ENCODE results near the gene NAALADL2.

Gene NAALADL2

DNA sequence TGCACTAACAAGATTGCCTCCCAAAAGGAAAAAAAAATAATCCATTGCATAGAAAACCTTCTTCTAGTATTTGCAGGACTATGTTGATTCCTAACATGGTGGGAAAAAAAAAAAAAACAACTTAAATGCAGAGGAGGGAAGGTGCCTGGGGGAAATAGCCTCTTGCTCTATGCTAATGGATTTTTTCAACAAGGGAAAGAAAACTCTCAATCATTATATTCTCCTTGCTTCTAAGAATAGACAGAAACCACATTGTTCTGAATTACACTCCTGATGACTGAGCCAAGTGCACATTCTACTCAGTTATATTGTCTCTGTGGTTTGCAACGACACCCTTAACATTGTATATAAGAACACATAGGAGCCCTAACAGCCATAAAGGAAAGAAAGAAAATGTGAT is 760.2 kb downstream of the NAALADL2 start:
- no peak for DNase-seq

DNA sequence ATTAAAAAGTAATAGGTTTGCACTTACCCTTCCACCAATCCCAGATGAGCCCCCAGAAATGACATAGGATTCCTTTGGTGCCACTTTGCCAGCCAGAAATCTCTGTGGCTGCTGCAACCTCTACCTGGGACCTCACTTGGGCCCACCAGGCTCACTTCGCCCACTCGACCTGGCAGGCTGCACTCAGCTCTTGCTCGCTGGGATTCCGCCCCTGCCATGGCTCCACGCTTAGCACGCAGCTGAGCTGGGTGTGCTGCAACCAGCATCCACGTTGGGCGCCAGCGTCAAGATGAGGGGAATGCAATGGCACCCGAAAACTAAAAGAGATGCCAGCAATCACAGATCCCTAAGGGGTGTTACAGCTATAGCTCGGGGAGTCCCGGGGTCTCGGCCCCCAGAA is 761.0 kb downstream of the NAALADL2 start:
- DNase-seq, result no peak

- DNase-seq, result no peak
These were observed 761.4 kb downstream of the NAALADL2 start for GRCh38 chr3:175620532-175620931.

GRCh38 chr3:175640958-175641357 is 781.8 kb downstream of the NAALADL2 start:
- no peak for DNase-seq

DNA sequence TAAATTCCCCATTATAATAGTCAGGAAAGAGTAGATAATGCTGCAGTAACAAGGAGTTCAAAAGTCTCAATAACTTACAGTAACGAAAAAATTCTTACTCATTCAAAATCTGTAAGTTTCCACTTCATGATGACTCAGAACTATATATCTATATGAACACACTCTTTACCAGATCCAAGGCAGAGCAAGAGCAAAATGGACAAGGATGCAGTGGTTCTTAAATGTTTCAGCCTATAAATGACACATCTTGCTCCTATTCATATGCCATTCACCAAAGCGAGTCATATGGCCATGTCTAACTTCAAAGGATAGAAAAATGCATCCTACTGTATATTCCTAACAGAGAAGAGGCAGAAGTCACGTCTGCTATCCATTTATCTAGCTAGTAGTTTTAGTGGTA is 787.7 kb downstream of the NAALADL2 start:
- no peak for DNase-seq

GRCh38 chr3:175648899-175649298 is 789.8 kb downstream of the NAALADL2 start:
- DNase-seq, result no peak

DNA sequence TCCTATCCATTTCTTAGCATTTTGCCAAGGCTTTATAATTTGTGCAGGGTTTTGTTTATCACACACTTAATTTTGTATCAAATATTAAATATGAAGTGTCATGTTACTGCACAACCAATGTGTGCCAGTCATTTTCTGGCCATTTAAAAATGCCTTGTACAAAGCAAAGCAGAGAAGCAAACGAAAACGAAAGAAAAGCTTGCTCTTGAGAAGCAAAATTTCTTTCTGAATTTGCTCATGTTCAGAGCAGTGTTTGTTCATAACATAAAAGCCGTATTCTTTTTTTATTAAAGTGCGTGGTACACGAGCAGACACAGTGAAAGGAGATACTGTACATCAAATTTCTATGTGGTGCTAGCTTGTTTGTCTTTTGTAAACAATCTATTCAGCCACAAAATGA is 792.6 kb downstream of the NAALADL2 start:
- no peak for DNase-seq

DNA sequence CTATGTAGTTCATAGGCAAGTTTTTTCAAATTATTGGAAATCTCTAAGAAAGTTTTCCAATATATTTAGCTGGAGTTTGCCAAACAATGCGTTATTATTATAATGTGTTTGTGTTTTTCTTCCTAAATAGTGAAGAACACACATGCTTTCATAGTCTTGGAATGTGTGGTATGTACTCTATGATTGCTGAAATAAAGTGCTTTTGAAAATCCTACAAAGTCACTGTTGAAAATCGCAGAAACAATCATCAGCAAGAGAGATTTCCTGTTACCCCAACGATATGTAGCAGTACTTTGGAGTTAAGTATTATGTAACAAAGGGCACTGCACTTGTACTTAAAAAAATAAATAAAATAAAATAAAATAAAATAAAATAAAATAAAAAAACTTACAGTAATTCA is 796.2 kb downstream of the NAALADL2 start:
- DNase-seq, result no peak

GRCh38 chr3:175656461-175656860 is 797.3 kb downstream of the NAALADL2 start:
- DNase-seq, result no peak

DNA sequence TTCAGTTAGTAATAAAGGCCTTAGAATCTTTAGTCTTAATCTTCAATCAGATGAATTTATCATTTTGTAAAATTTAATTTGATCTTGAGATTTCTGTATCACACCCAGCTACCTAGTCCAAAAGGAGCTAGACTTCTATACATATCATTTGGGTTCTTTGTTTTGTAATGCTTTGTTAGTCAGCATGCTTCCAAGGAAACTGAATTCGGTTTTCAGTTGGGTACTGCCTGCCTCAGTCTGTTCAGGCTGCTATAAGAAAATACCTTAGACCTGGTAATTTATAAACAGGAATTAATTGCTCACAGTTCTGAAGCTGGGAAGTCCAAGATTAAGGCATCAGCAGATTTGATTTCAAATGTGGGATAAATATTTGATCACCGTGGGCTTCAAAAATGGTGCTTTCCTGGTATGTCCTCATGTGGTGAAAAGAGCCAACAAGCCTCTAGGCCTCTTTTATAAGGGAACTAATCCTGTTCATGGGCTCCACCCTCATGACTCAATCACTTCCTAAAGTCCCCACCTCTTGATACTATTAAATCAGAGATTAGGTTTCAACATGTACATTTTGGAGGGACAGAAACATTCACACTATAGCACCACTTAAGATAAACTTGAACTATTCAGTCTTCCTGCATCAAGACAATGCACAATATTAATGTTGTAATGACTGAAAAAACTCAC is 800.7 kb downstream of the NAALADL2 start:
- no peak for DNase-seq

DNA sequence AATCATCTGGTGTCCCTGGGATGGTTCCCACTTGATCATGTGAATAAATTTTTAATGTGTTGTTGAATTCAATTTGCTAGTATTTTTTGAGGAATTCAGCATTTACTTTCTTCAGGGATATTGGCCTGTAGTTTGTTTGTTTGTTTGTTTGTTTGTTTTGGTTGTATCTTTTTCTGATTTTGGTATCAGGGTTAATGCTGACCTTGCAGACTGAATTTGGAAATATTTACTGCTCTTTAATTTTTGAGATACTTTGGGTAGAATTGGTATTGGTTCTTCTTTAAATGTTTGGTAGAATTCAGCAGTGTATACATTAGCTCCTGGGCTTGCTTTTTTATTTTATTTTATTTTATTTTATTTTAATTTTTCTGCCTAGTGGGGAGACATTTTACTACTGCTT is 803.7 kb downstream of the NAALADL2 start:
- no peak for DNase-seq

DNA sequence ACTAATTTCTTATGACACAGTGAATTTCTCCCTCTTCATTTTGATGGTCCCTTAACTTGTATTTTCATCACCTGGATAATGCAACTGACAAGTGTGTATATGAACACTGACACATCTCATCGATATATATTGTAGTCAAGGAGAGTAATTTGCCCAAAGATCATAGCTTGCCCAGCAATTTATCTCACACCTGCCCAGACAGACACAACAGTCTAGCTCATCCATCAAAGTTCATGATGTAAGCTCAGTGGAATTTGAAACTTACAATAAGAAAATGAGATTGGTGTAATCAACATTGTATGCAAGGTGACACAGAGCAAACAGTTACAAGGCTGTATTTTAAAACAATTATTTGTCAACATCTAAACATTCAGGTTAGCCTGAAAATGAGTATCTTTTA is 805.8 kb downstream of the NAALADL2 start:
- no peak for DNase-seq

DNA sequence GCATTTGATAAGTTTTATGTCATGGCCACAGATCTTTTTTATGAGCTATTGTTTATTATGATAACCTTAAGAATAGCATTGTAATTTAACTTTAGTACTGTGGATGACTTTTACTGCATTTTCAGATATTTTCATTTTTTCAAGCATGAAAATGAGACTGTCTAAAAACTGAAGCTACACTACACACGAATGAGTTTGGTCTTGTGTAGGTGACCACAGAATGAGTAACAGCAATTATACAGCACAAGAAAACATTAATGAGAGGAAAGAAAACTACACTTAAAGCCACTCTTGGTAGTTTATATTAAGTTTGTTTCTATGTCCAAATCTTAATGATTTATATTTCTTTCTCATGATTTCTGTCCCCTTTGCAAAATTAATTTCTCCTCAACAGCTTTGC is 809.2 kb downstream of the NAALADL2 start:
- no peak for DNase-seq

DNA sequence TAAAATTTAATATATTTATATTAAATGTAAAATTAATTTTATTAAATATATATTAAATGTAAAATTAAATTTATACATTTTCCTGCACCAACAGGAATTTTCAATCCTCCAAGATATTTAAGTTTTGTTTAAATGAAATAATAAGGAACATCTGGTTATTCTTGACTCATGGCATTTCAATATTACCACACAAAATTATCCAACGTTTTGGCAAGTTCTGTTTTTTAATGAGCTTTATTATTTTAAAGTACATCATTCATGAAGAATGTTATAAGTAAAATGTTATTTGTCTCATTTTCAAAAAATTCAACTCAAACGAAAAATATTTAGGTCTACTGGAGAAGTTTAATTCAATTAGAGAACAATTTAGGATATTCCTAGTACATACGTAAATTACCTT is 811.4 kb downstream of the NAALADL2 start:
- no peak for DNase-seq

DNA sequence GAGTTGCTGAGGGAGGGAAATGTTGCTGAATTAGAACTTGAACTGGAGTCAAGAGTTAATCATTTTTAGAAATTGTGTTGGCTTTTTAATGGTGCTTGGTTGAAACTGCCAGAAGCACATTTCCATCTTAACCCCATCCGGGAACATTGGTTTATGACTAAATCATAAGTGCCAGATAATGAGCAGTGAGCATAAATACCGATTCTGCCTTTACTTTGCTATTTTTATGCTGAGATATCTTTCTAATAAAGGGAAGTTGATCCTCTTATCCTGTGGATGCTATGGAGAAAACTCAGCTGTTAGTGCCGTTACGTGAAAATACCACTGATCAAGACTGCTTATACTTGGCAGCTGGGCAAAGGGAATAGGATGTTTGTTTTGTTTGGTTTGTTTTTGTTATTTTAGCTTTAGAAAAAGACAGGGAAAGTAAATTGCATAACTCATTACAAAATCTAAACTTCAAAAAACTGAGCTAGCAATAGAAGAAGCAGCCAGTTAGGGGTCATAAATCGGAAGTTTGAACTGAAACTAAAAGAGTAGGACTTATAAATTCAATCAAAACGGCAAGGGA is 813.1 kb downstream of the NAALADL2 start:
- DNase-seq, result no peak

DNA sequence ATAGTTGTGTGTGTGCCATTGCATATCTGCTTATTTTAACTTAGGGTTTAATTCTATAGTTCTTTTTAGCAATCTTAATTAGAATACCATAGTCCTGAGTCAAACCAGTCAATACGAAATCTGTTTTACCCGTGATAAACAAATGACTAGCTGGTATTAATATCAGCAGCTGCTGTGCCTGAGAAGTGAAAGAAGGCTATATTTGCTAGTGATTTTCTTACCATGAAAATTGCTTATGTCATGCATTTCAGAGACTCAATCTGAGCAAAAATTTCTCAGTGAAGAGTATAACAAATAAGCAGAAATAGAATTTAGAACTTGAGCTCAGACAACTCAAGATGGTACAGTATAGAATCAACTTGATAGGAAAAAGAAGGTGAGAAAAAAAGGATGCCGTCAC is 820.4 kb downstream of the NAALADL2 start:
- no peak for DNase-seq

DNA sequence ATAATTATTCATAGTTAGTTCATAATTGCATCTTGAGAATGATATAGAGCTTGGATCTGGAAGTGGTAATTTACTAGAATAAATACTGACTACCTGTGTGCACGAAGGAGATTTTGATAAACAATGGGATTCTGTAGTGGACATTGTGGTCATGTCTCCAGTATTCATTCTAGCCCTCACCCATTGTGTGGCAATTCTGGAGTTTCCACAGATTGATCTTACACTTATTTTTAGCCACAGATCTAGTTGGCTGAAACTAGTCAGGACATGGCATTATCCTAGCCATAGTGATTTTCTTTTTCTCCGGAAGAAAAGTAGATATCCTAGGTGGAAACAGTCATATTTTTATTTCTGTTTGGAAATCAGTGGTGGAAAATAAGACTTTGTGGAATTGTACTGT is 833.1 kb downstream of the NAALADL2 start:
- no peak for DNase-seq

GRCh38 chr3:175695251-175695650 is 836.1 kb downstream of the NAALADL2 start:
- DNase-seq, result no peak

DNA sequence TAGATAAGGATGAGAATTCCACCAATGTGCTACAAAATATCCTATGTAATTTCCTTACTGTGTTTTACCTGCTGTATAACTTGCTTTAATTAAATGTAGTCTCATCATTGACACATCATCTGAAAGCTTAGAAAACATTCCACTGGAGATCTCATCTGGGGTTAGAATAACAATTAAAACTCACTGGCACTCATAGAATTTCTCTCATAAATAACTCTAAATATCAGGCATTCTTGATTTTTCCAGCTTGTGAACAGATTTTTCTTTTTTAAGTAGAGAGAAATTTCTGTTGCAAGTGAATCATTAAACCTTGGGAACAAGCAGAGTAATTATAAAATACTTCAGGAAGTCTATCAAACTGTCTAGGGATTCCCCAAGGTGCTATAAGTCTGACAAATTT is 843.8 kb downstream of the NAALADL2 start:
- no peak for DNase-seq

DNA sequence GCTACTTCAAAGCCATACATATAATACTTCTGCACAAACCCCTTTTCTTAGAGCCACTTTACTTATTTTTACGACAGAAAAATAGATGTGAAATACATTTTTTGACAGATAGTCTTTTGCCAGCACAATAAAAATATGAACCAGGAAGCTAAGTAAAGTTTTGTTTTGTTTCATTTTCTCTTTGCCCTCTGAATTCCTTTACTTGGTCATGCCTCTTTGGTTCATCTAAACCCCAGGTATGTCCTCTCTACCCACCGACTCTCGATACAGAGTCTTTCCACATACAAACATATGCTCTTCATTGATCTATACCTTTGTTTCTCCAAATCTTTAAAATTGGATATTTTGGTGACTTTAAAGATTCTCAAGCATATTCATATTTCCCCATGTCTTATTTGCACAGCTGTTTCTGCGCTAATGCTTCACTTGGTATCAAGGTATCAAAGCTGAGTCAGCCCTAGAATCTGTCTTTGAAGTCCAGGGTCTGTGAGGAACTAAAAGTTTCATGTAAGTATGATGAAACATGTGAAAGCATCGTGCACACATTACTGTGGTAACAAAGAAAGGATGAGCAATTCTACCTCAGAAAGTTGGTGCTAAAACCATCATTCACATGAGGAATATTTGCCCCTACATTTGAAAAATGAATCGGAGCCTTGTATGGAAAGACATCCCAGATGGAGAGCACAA is 845.4 kb downstream of the NAALADL2 start:
- no peak for DNase-seq

DNA sequence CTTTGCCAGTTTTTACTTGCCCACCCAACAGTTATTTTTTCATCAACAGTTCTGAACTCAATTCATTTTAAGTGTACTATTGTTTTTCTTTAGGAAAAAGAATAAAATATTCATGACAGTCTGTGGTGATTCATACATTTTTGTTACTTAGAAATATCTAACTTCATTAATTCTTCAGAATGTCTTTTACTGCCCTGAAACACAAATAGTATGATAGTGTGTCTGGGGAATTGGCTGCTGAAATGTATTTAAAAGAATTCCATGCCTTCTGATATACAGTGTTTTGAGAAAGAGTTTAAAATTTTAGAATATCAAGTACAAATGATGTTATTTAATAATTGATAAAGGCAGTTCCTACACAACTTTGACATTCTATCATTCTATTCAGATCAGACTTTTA is 854.1 kb downstream of the NAALADL2 start:
- no peak for DNase-seq

DNA sequence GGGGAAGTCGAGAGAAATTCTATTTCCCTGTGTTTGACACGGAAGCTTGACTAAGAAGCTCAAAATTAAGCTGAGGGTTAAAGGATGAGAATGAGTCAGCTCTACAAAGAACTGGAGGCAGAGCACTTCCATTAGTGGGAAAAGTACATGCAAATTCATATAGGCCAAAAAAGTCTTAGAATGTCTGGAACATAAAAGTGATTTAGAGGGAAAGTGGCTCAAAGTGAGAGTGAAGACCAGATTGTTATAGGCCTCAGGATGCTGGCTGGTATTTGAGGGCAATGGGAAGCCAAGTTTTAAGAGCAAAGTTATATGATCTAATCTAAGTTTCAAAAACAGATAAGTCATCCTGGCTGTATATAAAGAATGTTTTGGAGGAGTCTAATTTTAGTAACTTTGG is 857.3 kb downstream of the NAALADL2 start:
- DNase-seq, result no peak

DNA sequence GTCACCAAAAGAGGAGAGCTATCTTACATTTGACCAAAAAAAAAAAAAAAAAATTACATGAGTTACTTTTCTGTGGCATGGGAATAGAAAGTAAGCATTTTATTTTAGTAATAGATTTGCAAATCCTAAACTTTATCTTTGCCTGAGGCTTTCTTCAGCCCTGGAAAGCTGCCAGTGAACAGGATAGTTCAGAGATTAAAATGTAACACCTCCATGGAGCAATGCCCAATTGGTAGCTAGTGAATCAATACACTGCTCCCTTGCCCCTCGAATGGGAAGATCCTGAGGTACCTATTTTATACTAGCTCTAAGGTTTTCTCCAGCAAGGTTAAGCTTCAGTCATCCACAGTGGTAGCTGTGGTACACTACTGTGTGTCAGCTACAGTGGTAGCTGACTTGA is 867.1 kb downstream of the NAALADL2 start:
- no peak for DNase-seq

DNA sequence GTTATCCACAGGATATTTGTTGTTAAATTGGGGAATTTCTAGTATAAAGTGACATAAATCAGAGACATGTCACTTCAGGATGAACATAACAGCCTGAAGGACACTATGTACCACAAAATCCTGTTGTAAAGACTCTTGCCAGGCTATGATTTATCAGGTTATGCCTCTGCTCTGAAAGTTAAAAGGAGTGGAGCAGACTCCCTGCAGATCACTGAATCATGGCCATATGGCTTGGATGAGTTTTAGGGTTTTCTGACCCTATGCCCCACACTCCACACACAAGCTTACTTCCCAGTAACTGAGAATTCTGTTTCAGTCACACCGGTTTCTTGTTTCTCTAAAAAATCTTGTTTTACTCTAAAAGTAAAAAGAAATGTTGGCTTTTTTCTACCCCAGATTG is 869.4 kb downstream of the NAALADL2 start:
- DNase-seq, result no peak

GRCh38 chr3:175729466-175729865 is 870.3 kb downstream of the NAALADL2 start:
- DNase-seq, result no peak
